ENCODE results near the gene RAB2B.
A peak's percentile ranks its signal among the peaks of the same experiment; 100 is the strongest.
"Not testable (repeated sequence)": the region's sequence is repeated elsewhere in the genome, so short reads cannot be mapped to it uniquely, and the experiment has no call there.

RAB2B gene

GRCh38 chr14:21486640-21487087, 9.9 kb upstream of the RAB2B start:
- DNase-seq, result no peak

GRCh38 chr14:21476523-21476924, 235 bp downstream of the RAB2B start:
- no peak for DNase-seq

- no peak for DNase-seq
These were observed 814 bp downstream of the RAB2B start for GRCh38 chr14:21475767-21476522.

- peak; percentile 47 for DNase-seq
These were observed 9.1 kb downstream of the RAB2B start for GRCh38 chr14:21467616-21468015.

GRCh38 chr14:21455912-21456667, 20.7 kb downstream of the RAB2B start, which contains the start of gene CHD8:
TSS of gene CHD8 (minus strand) at chr14:21456123. CDS start at chr14:21431643, 24,480 bp downstream.
- peak; percentile 100 for DNase-seq

GRCh38 chr14:21455592-21455911, 21.2 kb downstream of the RAB2B start:
- no peak for DNase-seq

GRCh38 chr14:21454843-21455544, 21.8 kb downstream of the RAB2B start:
- DNase-seq, result no peak

- no peak for DNase-seq
These were observed 26.9 kb downstream of the RAB2B start for GRCh38 chr14:21449899-21450216.

- DNase-seq, result not testable (repeated sequence)
These were observed 34.1 kb downstream of the RAB2B start for GRCh38 chr14:21442657-21443056.

GRCh38 chr14:21440859-21441258, 35.9 kb downstream of the RAB2B start:
- no peak for DNase-seq

- DNase-seq, result peak; percentile 94
These were observed 39.5 kb downstream of the RAB2B start for GRCh38 chr14:21437063-21437901.

GRCh38 chr14:21436567-21437062, 40.1 kb downstream of the RAB2B start:
- no peak for DNase-seq

GRCh38 chr14:21431126-21431525, 45.6 kb downstream of the RAB2B start:
- DNase-seq, result no peak

- no peak for DNase-seq
These were observed 47.8 kb downstream of the RAB2B start for GRCh38 chr14:21428930-21429329.

GRCh38 chr14:21426692-21427091, 50.1 kb downstream of the RAB2B start:
- no peak for DNase-seq

GRCh38 chr14:21419528-21419927, 57.2 kb downstream of the RAB2B start:
- no peak for DNase-seq

GRCh38 chr14:21415329-21415728, 61.4 kb downstream of the RAB2B start:
- DNase-seq, result no peak

GRCh38 chr14:21414137-21414631, 62.6 kb downstream of the RAB2B start:
- no peak for DNase-seq
